Activated CD8-positive, alpha-beta memory T cell treated with anti-CD3 and anti-CD28 coated beads for 24 hours (primary cell): Measurements from ENCODE around the gene ADAMTSL1.

Experiments
- DNase-seq: peaks from one replicate; pipeline ENCODE4 v3.0.0-alpha.2; 2020

ADAMTSL1 gene, protein sequence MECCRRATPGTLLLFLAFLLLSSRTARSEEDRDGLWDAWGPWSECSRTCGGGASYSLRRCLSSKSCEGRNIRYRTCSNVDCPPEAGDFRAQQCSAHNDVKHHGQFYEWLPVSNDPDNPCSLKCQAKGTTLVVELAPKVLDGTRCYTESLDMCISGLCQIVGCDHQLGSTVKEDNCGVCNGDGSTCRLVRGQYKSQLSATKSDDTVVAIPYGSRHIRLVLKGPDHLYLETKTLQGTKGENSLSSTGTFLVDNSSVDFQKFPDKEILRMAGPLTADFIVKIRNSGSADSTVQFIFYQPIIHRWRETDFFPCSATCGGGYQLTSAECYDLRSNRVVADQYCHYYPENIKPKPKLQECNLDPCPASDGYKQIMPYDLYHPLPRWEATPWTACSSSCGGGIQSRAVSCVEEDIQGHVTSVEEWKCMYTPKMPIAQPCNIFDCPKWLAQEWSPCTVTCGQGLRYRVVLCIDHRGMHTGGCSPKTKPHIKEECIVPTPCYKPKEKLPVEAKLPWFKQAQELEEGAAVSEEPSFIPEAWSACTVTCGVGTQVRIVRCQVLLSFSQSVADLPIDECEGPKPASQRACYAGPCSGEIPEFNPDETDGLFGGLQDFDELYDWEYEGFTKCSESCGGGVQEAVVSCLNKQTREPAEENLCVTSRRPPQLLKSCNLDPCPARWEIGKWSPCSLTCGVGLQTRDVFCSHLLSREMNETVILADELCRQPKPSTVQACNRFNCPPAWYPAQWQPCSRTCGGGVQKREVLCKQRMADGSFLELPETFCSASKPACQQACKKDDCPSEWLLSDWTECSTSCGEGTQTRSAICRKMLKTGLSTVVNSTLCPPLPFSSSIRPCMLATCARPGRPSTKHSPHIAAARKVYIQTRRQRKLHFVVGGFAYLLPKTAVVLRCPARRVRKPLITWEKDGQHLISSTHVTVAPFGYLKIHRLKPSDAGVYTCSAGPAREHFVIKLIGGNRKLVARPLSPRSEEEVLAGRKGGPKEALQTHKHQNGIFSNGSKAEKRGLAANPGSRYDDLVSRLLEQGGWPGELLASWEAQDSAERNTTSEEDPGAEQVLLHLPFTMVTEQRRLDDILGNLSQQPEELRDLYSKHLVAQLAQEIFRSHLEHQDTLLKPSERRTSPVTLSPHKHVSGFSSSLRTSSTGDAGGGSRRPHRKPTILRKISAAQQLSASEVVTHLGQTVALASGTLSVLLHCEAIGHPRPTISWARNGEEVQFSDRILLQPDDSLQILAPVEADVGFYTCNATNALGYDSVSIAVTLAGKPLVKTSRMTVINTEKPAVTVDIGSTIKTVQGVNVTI (N-terminal part only)

DNA sequence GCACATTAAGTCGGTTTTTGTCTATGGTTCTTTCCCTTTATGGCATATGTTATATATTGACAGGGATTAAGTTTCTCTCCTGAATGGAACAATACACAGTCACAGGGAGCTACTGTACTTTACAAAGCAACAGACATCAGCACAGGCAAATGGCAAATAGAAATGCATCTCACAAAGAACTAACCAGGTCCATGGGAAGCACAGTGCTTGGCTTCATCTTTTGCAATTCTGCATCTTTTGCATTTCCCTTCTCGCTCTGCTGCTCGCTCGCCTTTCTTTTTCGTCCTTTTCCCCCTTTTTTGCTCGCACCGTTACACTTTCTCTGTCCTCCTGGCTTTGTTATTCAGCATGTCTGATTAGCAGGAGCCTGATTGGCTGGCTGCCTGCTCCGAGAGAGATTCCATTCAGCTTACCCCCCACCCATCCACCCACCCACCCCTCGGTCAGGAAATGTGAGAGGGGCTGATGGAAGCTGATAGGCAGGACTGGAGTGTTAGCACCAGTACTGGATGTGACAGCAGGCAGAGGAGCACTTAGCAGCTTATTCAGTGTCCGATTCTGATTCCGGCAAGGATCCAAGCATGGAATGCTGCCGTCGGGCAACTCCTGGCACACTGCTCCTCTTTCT is at the start of gene ADAMTSL1:
Gene ADAMTSL1 (plus strand): TSS at position 502 of the 628 bp plus-strand sequence. CDS start 80 bp downstream, at position 582.
- DNase-seq: no peak

DNA sequence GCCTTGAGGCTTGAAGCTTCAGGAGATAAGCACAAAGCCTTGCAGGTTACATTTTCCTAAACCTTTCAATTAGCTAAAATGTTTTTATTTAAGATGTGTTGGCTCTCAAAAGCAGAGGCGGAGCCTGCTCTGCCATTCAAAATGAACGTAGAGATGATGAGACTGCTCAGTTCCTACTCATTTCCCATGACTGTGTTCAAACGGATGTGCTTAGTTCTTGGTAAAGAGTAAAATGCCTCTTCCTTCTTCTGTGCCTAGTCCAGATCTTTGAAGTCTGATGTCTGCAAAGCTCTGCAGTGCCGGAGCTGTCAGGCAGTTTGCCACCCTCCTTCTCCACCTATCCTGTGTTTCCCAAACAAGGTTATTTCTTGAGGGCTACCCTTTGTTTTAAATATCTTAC is 46.3 kb upstream of the ADAMTSL1 start:
- DNase-seq: no peak

DNA sequence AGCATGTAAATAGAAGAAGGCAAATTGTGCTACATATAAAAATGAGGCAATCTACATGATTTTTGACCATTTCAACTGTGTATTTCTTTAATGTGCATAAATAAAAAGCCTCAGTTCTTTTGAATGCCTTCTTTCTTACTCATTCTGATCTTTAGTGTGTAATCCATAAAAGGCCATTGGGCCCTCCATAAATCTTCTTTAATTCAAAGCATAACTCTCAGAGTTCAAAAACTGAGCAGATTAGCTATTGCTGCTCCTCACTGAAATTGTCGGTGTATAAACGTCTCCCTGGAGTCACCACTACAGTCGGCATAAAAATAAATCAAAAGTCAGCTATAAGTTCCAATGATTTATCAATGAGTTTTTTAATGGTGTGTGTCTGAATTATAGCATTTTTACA is 45.3 kb upstream of the ADAMTSL1 start:
- DNase-seq: no peak

DNA sequence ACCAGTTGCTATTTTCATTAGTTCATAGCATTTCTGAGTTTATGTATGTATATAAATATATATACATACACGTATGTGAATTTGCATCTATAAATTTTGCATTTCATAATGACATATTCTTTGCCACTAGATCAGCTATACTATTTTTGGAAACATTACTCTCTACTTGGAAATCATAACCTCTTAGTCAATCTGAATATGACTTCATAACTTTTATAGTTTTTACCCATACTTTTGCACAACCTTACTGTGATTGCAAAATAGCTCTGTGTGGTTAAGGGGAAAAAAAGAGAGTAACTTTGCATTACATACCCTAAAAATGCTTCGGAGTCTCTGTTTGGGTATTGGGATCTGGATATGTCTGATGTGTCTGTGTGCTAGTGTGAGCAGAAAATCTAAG is 44.9 kb upstream of the ADAMTSL1 start:
- no peak for DNase-seq

DNA sequence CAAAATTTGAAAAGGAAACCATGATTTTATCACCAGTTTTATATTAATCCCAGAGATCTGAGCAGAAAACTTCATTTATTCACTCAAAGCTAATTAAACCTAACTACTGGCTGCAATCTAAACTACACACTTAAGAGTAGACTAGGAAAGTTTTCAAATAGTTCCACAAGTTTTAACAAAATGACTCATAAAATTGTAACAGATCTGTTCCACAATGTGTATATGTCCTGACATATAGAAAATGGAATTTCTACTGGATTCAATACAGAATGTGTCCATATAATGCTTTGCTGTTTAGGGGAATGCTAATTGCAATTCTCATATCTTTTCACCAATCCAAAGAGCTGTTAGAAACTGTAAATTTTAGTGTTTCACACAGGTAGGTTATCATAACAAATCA is 40.3 kb upstream of the ADAMTSL1 start:
- DNase-seq: no peak

DNA sequence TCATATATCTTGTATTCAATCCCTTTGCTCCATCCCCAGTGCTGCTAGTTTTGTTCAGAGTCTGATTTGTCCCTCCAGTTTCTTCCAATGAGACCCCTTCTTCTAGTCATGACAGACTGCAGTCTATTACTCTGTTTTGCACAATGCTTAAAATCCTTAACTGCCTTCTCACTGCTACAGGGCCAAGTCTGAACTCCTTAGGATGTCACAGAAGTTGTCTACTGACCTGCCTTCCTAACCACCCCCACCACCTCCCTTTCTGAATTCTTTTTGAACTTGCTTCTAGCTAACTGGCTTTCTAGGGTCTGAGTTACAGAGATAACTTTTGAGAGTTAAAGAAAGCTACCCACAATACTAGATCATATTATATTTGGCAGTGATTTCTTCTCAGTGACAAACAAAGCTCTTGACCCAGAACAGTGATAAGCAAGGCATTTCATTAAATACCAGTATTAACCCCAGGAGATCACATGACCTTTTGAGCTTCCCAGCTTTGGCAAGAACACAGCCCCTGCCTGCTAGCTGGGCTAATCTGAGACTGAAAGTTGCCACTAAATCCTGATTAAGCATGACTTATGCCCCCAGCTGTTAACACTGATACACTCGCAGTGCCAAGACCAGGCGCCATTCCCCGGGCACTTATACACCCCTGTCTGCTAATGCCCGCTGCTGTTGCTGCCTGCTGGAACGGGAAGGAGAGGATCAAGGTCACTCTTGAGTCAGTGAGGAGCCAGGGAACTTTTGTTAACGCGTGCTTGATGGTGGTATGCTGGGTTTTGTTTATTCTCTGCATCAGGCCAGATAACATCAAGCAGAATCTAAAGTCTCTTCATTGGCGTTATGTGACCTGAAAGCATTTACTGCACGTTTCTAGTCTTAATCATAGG is 36.4 kb upstream of the ADAMTSL1 start:
- no peak for DNase-seq

DNA sequence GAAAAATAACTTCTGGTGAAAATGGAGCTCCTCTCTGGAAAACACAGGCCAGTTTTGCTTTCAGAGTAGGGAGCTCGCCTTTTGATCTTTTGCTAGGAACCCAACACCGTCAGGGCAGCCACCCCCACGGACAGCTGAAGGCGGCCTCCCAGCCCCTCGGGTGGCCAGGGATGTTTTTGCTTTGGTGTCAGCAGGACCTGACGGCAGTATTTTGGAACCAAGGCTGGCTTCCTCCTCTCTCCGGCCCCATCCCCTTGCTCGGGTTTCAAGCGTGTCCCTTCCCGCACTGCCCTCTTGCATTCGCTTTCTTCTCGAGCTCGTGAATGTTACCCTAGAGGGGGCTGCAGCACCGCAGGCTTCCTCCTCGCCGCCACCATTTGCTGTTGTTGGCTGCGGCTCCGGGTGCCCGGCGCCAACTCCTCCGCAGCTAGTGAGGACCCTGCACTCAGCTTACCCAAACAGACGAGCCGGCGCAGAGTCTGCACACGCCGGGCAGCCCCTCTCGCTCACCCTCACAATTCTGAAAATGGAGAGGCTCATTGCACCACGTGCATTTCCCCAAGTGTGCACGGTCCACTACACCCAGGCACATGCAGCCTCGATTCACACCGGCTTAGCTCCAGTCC is 35.5 kb upstream of the ADAMTSL1 start:
- no peak for DNase-seq

DNA sequence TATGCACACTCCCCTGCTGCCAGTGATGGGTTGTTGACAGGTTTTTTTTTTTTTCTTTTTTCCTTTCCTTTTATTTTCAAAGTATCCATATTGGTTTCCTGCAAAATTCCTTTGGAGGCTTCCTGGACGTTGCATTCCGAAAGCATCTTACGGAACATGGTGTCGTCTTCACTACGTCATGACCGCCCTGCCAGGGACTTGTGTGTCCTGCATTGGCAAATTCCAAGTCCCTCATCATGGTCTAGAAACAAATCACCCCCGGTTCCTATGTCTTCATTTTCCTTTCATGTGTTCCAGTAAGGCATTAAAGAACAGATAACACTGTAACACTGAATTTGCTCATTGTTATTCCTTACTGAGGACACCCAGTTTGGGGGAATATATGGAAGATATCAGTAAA is 35.0 kb upstream of the ADAMTSL1 start:
- DNase-seq: no peak

DNA sequence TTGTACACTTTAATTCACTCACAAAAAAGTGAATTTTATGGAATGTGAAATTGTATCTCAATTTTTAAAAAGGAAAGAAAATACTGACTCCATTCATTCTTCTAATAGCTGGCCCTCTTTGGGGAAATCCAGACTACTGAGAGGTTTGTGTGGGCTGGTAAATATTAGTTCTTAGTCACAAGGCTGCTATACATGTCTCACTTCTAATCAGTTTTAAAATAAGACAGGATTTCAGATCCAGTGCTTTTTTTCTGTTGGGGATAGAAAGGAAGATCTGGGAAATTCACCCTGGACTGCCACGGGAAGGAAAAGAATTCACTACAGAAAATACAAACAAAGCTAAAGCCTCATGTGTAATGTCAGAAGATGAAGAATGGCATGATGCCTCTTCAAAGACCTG is 32.7 kb upstream of the ADAMTSL1 start:
- DNase-seq: no peak

DNA sequence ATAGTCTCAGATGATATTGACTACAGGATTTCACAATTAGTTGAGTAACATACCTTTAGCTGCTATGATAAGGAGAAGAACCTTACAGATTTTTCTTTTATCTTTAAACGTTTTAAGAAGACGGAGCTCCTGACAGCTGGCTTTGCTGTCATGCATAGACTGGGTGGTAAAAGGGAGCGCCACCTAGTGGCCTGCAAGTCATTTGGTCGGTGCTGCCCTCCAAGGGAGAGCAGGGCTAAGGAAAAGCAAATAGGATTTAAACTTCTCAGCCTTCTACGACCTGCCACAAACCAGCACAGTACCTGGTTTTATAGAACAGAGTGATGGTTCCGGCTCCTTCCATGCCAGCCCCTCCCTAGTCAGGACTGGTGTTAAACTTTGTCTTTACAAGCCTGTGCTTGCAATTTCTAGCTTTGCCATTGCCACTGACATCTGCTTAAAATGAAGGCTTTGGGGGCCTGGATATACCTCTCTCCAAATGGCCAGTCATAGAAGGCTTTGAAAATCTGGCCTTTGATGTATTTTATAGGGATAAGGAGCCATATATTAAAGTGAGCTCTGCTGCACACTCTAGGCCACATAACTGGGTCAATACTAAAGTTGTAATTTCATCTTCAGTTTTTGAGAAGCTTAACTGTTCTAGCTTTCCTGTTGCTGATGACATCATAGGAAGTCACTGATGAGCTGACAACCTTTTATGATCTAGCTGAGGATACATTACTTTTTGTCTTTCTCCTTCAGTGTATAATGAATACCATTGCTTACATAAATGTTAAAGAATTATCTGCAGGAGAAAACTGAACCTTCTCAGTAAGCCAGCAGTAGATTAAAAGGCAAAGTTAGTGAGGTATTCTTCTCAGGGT is 31.1 kb upstream of the ADAMTSL1 start:
- DNase-seq: peak; percentile 64

DNA sequence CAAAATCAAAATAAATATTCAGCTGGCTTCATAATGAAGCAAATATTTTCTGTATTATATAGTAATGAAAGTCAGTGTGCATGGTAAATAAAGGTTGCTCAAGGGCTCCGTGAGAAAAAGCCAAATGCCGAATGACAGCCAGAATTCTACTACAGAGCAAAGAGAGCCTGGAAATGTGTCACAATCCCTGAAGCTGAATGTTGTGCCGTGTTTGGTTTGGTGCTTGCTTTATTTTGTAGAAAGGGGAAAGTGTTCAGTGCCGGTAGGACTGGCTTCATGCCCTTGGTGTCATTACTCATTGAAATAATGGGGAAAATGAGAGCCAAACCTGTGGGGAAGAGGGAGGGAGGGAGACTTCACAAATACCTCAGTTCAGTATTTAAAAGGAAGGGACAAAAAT is 26.8 kb upstream of the ADAMTSL1 start:
- DNase-seq: no peak

DNA sequence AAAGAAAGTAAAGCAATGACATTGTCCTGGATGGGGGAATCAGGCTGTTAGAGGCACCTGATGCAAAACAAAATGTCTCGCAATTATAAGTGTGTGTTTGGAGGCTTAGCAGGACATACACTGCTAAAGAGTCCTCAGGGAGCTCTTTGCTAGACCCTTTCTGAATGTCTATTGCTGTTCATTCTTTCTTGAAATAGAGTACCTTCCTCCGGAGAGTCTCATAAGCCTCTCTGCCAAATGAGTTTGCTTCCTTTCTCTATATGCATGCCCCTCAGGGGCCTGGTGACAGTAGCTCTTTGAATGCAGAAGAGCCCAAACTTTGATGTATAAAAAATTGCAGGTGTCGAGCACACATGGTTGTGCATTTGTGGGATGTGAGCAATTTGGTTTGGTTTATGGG is 26.4 kb upstream of the ADAMTSL1 start:
- DNase-seq: no peak

DNA sequence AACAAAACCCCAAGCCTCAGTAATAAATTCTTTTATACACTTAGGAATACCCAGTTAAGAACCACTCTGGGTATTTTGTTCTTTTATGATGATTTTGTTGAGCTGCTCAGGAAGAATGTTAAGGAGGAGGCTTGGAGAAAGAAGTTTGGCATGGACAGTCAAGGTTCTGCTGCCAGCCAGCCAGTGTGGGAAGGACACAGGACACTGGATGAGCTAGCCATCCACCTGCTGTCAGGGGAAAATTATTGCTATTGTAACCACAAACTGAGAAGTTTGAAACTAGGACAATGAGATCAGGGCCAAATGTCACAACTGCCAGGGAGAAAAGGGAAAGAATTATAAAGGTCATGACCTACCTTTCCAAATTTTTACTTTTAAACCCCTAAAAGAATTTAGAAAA is 25.9 kb upstream of the ADAMTSL1 start:
- no peak for DNase-seq

DNA sequence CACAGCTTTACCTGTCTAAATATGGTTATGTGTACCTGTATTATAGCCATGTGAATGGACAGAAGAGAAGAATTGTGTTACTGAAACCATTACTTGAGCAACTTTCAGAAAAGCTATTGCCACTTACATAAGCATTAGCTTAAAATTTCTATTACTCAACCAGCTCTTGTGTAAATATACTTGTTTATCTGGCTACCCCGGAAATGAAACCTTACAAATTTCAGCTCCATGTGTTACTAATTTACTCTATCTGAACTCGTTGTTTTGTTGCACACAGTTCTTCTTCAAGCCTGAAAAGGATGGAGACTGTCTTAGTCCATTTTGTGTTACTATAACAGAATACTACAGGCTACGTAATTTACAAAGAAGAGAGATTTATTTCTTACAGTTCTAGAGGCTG is 22.5 kb upstream of the ADAMTSL1 start:
- DNase-seq: no peak

DNA sequence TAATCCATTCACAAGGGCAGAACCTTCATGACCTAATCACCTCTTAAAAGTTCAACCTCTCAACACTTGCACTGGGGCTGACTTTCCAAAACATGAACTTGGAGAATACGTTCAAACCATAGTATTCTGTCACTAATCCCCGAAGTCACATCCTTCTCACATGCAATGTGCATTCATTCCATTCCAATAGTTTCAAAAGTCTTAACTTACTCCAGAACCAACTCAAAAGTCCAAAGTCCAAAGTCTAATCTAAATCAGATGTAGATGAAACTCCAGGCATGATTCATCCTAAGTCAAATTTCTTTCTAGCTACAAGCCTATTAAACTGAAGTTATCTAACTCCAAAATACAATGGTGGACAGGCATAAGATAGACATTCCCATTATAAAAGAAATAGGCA is 21.7 kb upstream of the ADAMTSL1 start:
- DNase-seq: no peak

DNA sequence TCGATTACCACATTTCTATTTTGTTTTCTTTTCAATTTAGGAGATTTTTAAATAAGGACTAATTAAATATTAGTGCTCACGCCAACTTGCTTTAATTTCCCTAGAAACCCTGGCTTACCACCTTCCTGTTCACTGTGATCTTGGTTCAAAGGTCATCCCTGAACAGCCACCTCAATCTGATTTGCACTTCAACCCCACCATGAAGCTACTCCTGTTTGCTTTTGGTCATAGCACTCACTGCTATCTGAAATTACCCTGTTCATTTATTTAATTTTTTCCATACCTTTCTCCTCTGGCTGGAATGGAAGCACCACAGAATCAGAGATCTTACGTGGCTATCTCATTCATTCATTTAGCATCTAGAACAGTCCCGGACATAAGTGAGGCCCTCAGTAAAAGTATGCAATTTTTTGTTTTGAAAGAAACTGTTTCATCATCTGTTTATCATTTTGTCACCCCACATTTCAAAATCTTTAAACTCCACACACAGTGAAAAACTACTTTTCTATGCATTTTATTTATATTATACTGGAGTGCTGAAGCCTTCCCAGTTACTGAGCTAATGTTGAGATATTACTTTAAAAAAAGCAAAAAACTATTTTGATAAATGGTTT is 17.2 kb upstream of the ADAMTSL1 start:
- DNase-seq: no peak

DNA sequence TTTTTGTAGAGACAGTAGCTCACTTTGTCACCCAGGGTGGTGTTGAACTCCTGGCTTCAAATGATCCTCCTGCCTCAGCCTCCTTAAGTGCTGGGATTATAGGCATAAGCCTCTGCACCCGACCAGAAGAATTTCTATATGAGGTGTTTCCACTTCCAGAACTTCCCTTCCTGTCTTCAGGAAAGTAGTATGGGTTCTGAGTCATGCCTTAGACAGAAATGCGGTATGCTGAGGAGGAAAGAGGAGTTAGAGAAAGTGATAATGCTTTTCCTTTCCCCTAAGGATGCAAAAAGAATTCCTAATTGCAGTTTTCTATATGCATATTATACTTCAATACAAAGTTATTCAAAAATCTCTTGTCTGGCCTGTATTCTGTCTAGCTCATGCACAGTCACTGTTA is 16.4 kb upstream of the ADAMTSL1 start:
- no peak for DNase-seq

DNA sequence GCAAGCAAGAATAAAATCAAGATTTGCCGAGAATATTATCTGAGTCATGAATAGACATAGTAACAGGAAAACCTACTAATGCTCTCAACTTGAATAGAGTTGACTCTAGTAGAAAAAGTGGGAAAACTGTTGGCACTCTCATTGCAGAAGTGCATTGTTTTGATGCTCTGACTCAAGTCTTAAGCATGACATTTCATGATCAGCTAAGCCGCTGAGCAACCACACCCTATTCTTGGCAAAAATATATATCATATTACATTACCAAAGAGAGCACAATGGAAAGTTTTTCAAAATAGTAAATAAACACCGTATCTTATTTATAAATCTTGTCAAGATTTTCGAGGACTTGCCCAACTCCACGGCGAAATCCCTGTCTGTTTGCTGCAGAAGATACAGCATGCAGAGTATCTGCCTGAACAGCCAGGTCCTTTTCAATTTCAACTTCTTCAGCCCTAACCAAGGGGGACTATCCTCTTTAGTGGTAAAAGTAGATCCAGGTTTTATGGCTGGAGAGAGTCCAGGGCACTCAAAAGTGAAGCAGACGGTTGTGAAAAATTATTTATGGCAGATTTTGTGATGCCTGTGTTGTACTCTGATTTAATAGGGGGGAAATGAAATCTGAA is 13.9 kb upstream of the ADAMTSL1 start:
- no peak for DNase-seq

DNA sequence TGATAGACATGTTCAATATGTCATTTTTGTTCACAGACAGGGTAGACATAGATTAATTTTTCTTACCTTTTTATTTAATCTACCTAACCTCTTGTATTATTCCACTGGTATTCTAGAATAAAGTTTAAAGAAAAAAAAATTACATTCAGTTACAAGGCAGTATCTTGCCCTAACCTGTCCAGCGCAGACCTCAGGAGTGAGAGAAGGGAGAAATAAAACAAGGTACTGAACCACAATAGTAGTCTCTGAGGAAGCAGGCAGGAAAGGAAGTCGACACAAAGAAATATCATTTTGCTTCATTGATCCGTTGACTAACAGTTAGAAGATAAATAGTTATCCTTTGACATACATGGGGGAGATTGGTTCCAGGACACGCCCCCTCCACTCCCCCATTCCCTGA is 12.5 kb upstream of the ADAMTSL1 start:
- no peak for DNase-seq
